Colonic mucosa (tissue), 4 donors: ENCODE data around the gene CYP4F3. TPM values are rescaled to one million over a fixed set of nuclear protein-coding genes. Genes with fewer than 3 reads are reported as not detected.

Experiments used
- DNase-seq: peaks from one replicate; pipeline ENCODE4 v3.0.0-alpha.2; 2020
- H3K27ac ChIP-seq: fragments of 200-600 bp; one replicate; pipeline ENCODE4 v1.8.0; 2021
- H3K27me3 ChIP-seq: fragments of 200-600 bp; one replicate; pipeline ENCODE4 v1.8.0; 2021
- H3K36me3 ChIP-seq: fragments of 200-600 bp; one replicate; pipeline ENCODE4 v1.8.0; 2021
- H3K4me1 ChIP-seq: fragments of 200-600 bp; one replicate; pipeline ENCODE4 v1.8.0; 2021; ENCODE audit warnings: mild to moderate bottlenecking
- H3K4me3 ChIP-seq: fragments of 200-600 bp; one replicate; pipeline ENCODE4 v1.8.0; 2021
- H3K9ac ChIP-seq, 2 donors: one replicate each; pipeline ENCODE4 v1.7.0; 2013; ENCODE audit warnings: control low read depth in 2 of 2, low read depth in 2 of 2, low read length in 2 of 2
- H3K9me3 ChIP-seq: fragments of 200-600 bp; one replicate; pipeline ENCODE4 v1.8.0; 2021
- CTCF ChIP-seq: fragments of 200-600 bp; IDR thresholded peaks from one replicate; pipeline ENCODE4 v1.8.0; 2022; ENCODE audit warnings: antibody characterized with exemption, mild to moderate bottlenecking
- intact Hi-C: fragments of 100-400 bp; cut with DNase I; formaldehyde crosslinking; loops from one replicate; pipeline ENCODE4 v1.14.1; 2022
- total RNA-seq, 2 donors: library from RNA; stranded (reverse); fragmentation: NEBNext Ultra II Directional in 1 of 2; extraction: Animal tissue kit (Norgen Biotek cat#: 25700) in 1 of 2; gene quantifications; one replicate each; pipeline ENCODE4 v1.2.1, GENCODE V29; 2021
- donor health status: healthy.
- donor health status: DM: no; HTN: no; CAD: no.
- donor health status: DM: no; HTN: no; CAD: no.

Gene CYP4F3
- total RNA-seq, 2 donors from 2014 or later, result 7.8 to 8.3 TPM

GRCh38 chr19:15609261-15609660, 31.4 kb upstream of the CYP4F3 start:
- Histone ChIP-seq H3K4me1 (no peaks in the 10 kb centered on the region), H3K27ac (no peak overlapping the region), H3K9me3 (no peaks in the 10 kb centered on the region), H3K27me3 (no peaks in the 10 kb centered on the region), H3K36me3 (no peaks in the 10 kb centered on the region), H3K4me3 (no peak overlapping the region), H3K9ac (no peak overlapping the region)
- TF ChIP-seq CTCF, result no peak
- intact Hi-C loops, result no loop called here
- DNase-seq, result no peak

- Histone ChIP-seq H3K4me1 (no peaks in the 10 kb centered on the region), H3K9ac (no peak overlapping the region), H3K27ac (no peak overlapping the region), H3K27me3 (no peaks in the 10 kb centered on the region), H3K9me3 (no peaks in the 10 kb centered on the region), H3K4me3 (no peak overlapping the region), H3K36me3 (no peaks in the 10 kb centered on the region)
- no peak for DNase-seq
- no peak for TF ChIP-seq CTCF
- intact Hi-C loops, result no loop called here
Measured at GRCh38 chr19:15612342-15612741, 28.4 kb upstream of the CYP4F3 start.

- H3K27ac ChIP-seq, result no peak overlapping the region
- no peak for DNase-seq
- intact Hi-C loops, result no loop called here
- H3K4me1 ChIP-seq, result no peaks in the 10 kb centered on the region
- H3K9me3 ChIP-seq, result no peaks in the 10 kb centered on the region
- no peak for TF ChIP-seq CTCF
- H3K27me3 ChIP-seq, result no peaks in the 10 kb centered on the region
- H3K4me3 ChIP-seq, result no peak overlapping the region
- H3K9ac ChIP-seq, result no peak overlapping the region
- no peaks in the 10 kb centered on the region for H3K36me3 ChIP-seq
Measured at GRCh38 chr19:15613338-15613737, 27.4 kb upstream of the CYP4F3 start.

GRCh38 chr19:15614507-15615379, 26.0 kb upstream of the CYP4F3 start, which contains the start of gene CYP4F8:
Gene CYP4F8, plus strand, starts transcription at chr19:15615218. Its CDS starts 399 bp downstream, at chr19:15615617.
- intact Hi-C loops, result no loop called here
- Histone ChIP-seq H3K27ac (no peak within 1 kb of the TSS), H3K4me3 (no peak within 1 kb of the TSS), H3K9me3 (no peaks in the 10 kb centered on the region), H3K36me3 (no peaks in the 10 kb centered on the region), H3K27me3 (no peaks in the 10 kb centered on the region), H3K9ac (no peak within 1 kb of the TSS), H3K4me1 (no peaks in the 10 kb centered on the region)
- DNase-seq, result no peak
- TF ChIP-seq CTCF, result no peak

- DNase-seq, result no peak
- intact Hi-C loops, result no loop called here
- H3K36me3 ChIP-seq, result no peaks in the 10 kb centered on the region
- TF ChIP-seq CTCF, result no peak
- H3K27ac ChIP-seq, result no peak overlapping the region
- no peaks in the 10 kb centered on the region for H3K4me1 ChIP-seq
- H3K9ac ChIP-seq, result no peak overlapping the region
- no peak overlapping the region for H3K4me3 ChIP-seq
- no peaks in the 10 kb centered on the region for H3K9me3 ChIP-seq
- H3K27me3 ChIP-seq, result no peaks in the 10 kb centered on the region
Measured at GRCh38 chr19:15615526-15615925, 25.2 kb upstream of the CYP4F3 start.
